Neuron (in vitro differentiated cells): Measurements from ENCODE around the gene ORM2.

Experiments used
- H2AFZ ChIP-seq: one replicate; pipeline ENCODE4 v1.6.1; 2013; ENCODE audit warnings: low read depth, mild to moderate bottlenecking, inconsistent platforms, low read length, moderate library complexity
- H3K27me3 ChIP-seq: one replicate; pipeline ENCODE4 v1.6.1; 2013; ENCODE audit warnings: low read length; ENCODE audit not compliant: insufficient read depth
- H3K36me3 ChIP-seq: one replicate; pipeline ENCODE4 v1.6.1; 2013; ENCODE audit warnings: low read length; ENCODE audit not compliant: insufficient read depth
- H3K4me1 ChIP-seq: one replicate; pipeline ENCODE4 v1.6.1; 2013; ENCODE audit warnings: low read length; ENCODE audit not compliant: insufficient read depth
- H3K4me3 ChIP-seq: 2 replicates; pipeline ENCODE4 v1.5.1; 2013; ENCODE audit warnings: mild to moderate bottlenecking, low read length, moderate library complexity
- H3K9me3 ChIP-seq: one replicate; pipeline ENCODE4 v1.6.1; 2013; ENCODE audit warnings: low read length

Gene ORM2

GRCh38 chr9:114301798-114302565, 27.7 kb upstream of the ORM2 start:
- H3K36me3 ChIP-seq, result no peaks in the 10 kb centered on the region
- no peak overlapping the region for H3K4me3 ChIP-seq
- no peaks in the 10 kb centered on the region for H3K27me3 ChIP-seq
- H2AFZ ChIP-seq, result no peak overlapping the region
- H3K9me3 ChIP-seq, result peaks cover 2% of the 10 kb centered on the region
- H3K4me1 ChIP-seq, result no peaks in the 10 kb centered on the region

GRCh38 chr9:114302727-114303126, 26.9 kb upstream of the ORM2 start:
- Histone ChIP-seq H3K27me3 (no peaks in the 10 kb centered on the region), H3K9me3 (peaks cover 2% of the 10 kb centered on the region), H3K4me1 (no peaks in the 10 kb centered on the region), H3K36me3 (no peaks in the 10 kb centered on the region), H3K4me3 (no peak overlapping the region), H2AFZ (no peak overlapping the region)

- Histone ChIP-seq H2AFZ (no peak overlapping the region), H3K27me3 (no peaks in the 10 kb centered on the region), H3K9me3 (peaks cover 2% of the 10 kb centered on the region), H3K4me1 (no peaks in the 10 kb centered on the region), H3K36me3 (no peaks in the 10 kb centered on the region), H3K4me3 (no peak overlapping the region)
These were observed 26.1 kb upstream of the ORM2 start for GRCh38 chr9:114303571-114303970.

GRCh38 chr9:114303977-114304376, 25.7 kb upstream of the ORM2 start:
- Histone ChIP-seq H3K27me3 (no peaks in the 10 kb centered on the region), H3K4me3 (no peak overlapping the region), H3K4me1 (no peaks in the 10 kb centered on the region), H3K36me3 (no peaks in the 10 kb centered on the region), H2AFZ (no peak overlapping the region), H3K9me3 (peaks cover 2% of the 10 kb centered on the region)

- Histone ChIP-seq H3K27me3 (no peaks in the 10 kb centered on the region), H3K4me1 (no peaks in the 10 kb centered on the region), H2AFZ (no peak overlapping the region), H3K36me3 (no peaks in the 10 kb centered on the region), H3K9me3 (peaks cover 2% of the 10 kb centered on the region), H3K4me3 (no peak overlapping the region)
These were observed 25.1 kb upstream of the ORM2 start for GRCh38 chr9:114304416-114305188.

GRCh38 chr9:114307899-114308267, 21.8 kb upstream of the ORM2 start:
- Histone ChIP-seq H3K36me3 (peaks cover 2% of the 10 kb centered on the region), H3K9me3 (peaks cover 3% of the 10 kb centered on the region), H3K27me3 (no peaks in the 10 kb centered on the region), H2AFZ (no peak overlapping the region), H3K4me3 (no peak overlapping the region), H3K4me1 (no peaks in the 10 kb centered on the region)

- Histone ChIP-seq H3K36me3 (peaks cover 2% of the 10 kb centered on the region), H3K27me3 (no peaks in the 10 kb centered on the region), H3K9me3 (peaks cover 3% of the 10 kb centered on the region), H2AFZ (no peak overlapping the region), H3K4me1 (no peaks in the 10 kb centered on the region), H3K4me3 (no peak overlapping the region)
These were observed 21.2 kb upstream of the ORM2 start for GRCh38 chr9:114308361-114308950.

- Histone ChIP-seq H3K27me3 (no peaks in the 10 kb centered on the region), H3K4me1 (no peaks in the 10 kb centered on the region), H3K9me3 (peaks cover 3% of the 10 kb centered on the region), H3K36me3 (peaks cover 2% of the 10 kb centered on the region), H3K4me3 (no peak overlapping the region), H2AFZ (no peak overlapping the region)
These were observed 20.6 kb upstream of the ORM2 start for GRCh38 chr9:114309096-114309495.

GRCh38 chr9:114310471-114311450, 18.9 kb upstream of the ORM2 start:
- Histone ChIP-seq H3K36me3 (peaks cover 2% of the 10 kb centered on the region), H3K4me1 (no peaks in the 10 kb centered on the region), H3K27me3 (no peaks in the 10 kb centered on the region), H3K9me3 (peaks cover 3% of the 10 kb centered on the region), H3K4me3 (no peak overlapping the region), H2AFZ (no peak overlapping the region)

GRCh38 chr9:114311571-114312512, 17.8 kb upstream of the ORM2 start:
- no peaks in the 10 kb centered on the region for H3K27me3 ChIP-seq
- no peak overlapping the region for H3K4me3 ChIP-seq
- peaks cover 3% of the 10 kb centered on the region for H3K9me3 ChIP-seq
- no peaks in the 10 kb centered on the region for H3K4me1 ChIP-seq
- no peak overlapping the region for H2AFZ ChIP-seq
- peaks cover 2% of the 10 kb centered on the region for H3K36me3 ChIP-seq

- peaks cover 3% of the 10 kb centered on the region for H3K9me3 ChIP-seq
- no peaks in the 10 kb centered on the region for H3K4me1 ChIP-seq
- no peak overlapping the region for H3K4me3 ChIP-seq
- no peaks in the 10 kb centered on the region for H3K27me3 ChIP-seq
- H2AFZ ChIP-seq, result no peak overlapping the region
- H3K36me3 ChIP-seq, result peaks cover 2% of the 10 kb centered on the region
These were observed 17.2 kb upstream of the ORM2 start for GRCh38 chr9:114312513-114312875.

GRCh38 chr9:114313186-114313585, 16.5 kb upstream of the ORM2 start:
- Histone ChIP-seq H3K27me3 (no peaks in the 10 kb centered on the region), H3K36me3 (peaks cover 2% of the 10 kb centered on the region), H3K4me1 (no peaks in the 10 kb centered on the region), H3K4me3 (no peak overlapping the region), H2AFZ (no peak overlapping the region), H3K9me3 (peaks cover 3% of the 10 kb centered on the region)
